GM19240 (cell line): Measurements from ENCODE around the gene PSEN1.
"Not testable (repeated sequence)": the region's sequence is repeated elsewhere in the genome, so short reads cannot be mapped to it uniquely, and the experiment has no call there.

Source experiments
- DNase-seq: peaks from one replicate; pipeline ENCODE4 v3.0.0; 2011; ENCODE audit warnings: low spot score; ENCODE audit not compliant: insufficient read length

The PSEN1 gene

GRCh38 chr14:73166399-73166798, 30.1 kb downstream of the PSEN1 start:
- DNase-seq, result no peak

- DNase-seq, result no peak
Measured at GRCh38 chr14:73167727-73168126, 31.4 kb downstream of the PSEN1 start.

- no peak for DNase-seq
Measured at GRCh38 chr14:73168274-73168673, 32.0 kb downstream of the PSEN1 start.

GRCh38 chr14:73168691-73169090, 32.4 kb downstream of the PSEN1 start:
- DNase-seq, result no peak

GRCh38 chr14:73169855-73170254, 33.5 kb downstream of the PSEN1 start:
- not testable (repeated sequence) for DNase-seq

- DNase-seq, result no peak
Measured at GRCh38 chr14:73170686-73171085, 34.4 kb downstream of the PSEN1 start.

GRCh38 chr14:73172500-73172899, 36.2 kb downstream of the PSEN1 start:
- DNase-seq, result no peak

- DNase-seq, result no peak
Measured at GRCh38 chr14:73173092-73173735, 36.9 kb downstream of the PSEN1 start.

- no peak for DNase-seq
Measured at GRCh38 chr14:73176685-73177084, 40.4 kb downstream of the PSEN1 start.

GRCh38 chr14:73180385-73180805, 44.1 kb downstream of the PSEN1 start:
- DNase-seq, result no peak

- DNase-seq, result not testable (repeated sequence)
Measured at GRCh38 chr14:73180969-73181368, 44.7 kb downstream of the PSEN1 start.

GRCh38 chr14:73188501-73188911, 52.2 kb downstream of the PSEN1 start:
- no peak for DNase-seq

GRCh38 chr14:73189651-73190050, 53.3 kb downstream of the PSEN1 start:
- no peak for DNase-seq

GRCh38 chr14:73191441-73191840, 55.1 kb downstream of the PSEN1 start:
- DNase-seq, result no peak

- not testable (repeated sequence) for DNase-seq
Measured at GRCh38 chr14:73194306-73194705, 58.0 kb downstream of the PSEN1 start.

GRCh38 chr14:73198253-73198652, 61.9 kb downstream of the PSEN1 start:
- no peak for DNase-seq

- DNase-seq, result no peak
Measured at GRCh38 chr14:73203527-73203926, 67.2 kb downstream of the PSEN1 start.

GRCh38 chr14:73207615-73208014, 71.3 kb downstream of the PSEN1 start:
- DNase-seq, result no peak

- no peak for DNase-seq
Measured at GRCh38 chr14:73208390-73208789, 72.1 kb downstream of the PSEN1 start.

GRCh38 chr14:73208846-73209245, 72.5 kb downstream of the PSEN1 start:
- no peak for DNase-seq

- no peak for DNase-seq
Measured at GRCh38 chr14:73209953-73210352, 73.6 kb downstream of the PSEN1 start.

- DNase-seq, result no peak
Measured at GRCh38 chr14:73211251-73212040, 75.1 kb downstream of the PSEN1 start.

- no peak for DNase-seq
Measured at GRCh38 chr14:73216030-73216429, 79.7 kb downstream of the PSEN1 start.
